Coronary artery (tissue), 2 donors: ENCODE measurements around the gene LSM14B.

Source experiments
- DNase-seq: peaks from one replicate; pipeline ENCODE4 v3.0.0-alpha.2; 2017; ENCODE audit warnings: low spot score
- H3K27ac ChIP-seq, 2 donors: fragments of 200-600 bp; sonication (generic); one replicate each; pipeline ENCODE4 v1.5.1; 2016 to 2019
- H3K4me3 ChIP-seq: fragments of 200-600 bp; sonication (generic); 2 replicates; pipeline ENCODE4 v1.5.1; 2016; ENCODE audit warnings: mild to moderate bottlenecking, moderate library complexity
- TF ChIP-seq, protein P1 (sequence below): fragments of 200-600 bp; sonication (generic); IDR thresholded peaks from one replicate; pipeline ENCODE4 v1.5.1; 2019; ENCODE audit warnings: antibody characterized with exemption

Gene LSM14B

DNA sequence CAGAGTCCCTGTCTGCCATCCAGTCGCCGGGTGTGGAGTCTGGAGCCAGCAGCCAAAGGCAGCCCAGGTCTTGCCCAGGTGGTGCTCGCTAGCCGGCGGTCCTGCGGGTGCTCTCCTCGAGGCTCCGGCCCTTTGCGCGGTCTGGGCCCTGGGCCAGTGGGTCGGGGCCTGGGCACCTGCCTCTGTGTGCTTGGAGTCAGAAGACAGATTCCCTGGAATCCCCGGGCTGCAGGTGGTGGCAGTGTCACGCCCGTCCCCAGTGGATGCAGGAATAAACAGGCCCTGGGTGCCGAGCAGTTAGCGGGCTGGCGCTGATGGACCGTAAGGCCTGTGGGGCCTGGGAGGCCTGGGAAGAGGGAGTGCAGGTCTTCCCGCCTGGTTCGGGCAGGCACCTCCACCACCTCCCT is 26.6 kb downstream of the LSM14B start:
- Histone ChIP-seq H3K27ac (no peak overlapping the region), H3K4me3 (no peak overlapping the region)
- DNase-seq: no peak
- TF ChIP-seq, protein P1, sequence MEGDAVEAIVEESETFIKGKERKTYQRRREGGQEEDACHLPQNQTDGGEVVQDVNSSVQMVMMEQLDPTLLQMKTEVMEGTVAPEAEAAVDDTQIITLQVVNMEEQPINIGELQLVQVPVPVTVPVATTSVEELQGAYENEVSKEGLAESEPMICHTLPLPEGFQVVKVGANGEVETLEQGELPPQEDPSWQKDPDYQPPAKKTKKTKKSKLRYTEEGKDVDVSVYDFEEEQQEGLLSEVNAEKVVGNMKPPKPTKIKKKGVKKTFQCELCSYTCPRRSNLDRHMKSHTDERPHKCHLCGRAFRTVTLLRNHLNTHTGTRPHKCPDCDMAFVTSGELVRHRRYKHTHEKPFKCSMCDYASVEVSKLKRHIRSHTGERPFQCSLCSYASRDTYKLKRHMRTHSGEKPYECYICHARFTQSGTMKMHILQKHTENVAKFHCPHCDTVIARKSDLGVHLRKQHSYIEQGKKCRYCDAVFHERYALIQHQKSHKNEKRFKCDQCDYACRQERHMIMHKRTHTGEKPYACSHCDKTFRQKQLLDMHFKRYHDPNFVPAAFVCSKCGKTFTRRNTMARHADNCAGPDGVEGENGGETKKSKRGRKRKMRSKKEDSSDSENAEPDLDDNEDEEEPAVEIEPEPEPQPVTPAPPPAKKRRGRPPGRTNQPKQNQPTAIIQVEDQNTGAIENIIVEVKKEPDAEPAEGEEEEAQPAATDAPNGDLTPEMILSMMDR: no peak

DNA sequence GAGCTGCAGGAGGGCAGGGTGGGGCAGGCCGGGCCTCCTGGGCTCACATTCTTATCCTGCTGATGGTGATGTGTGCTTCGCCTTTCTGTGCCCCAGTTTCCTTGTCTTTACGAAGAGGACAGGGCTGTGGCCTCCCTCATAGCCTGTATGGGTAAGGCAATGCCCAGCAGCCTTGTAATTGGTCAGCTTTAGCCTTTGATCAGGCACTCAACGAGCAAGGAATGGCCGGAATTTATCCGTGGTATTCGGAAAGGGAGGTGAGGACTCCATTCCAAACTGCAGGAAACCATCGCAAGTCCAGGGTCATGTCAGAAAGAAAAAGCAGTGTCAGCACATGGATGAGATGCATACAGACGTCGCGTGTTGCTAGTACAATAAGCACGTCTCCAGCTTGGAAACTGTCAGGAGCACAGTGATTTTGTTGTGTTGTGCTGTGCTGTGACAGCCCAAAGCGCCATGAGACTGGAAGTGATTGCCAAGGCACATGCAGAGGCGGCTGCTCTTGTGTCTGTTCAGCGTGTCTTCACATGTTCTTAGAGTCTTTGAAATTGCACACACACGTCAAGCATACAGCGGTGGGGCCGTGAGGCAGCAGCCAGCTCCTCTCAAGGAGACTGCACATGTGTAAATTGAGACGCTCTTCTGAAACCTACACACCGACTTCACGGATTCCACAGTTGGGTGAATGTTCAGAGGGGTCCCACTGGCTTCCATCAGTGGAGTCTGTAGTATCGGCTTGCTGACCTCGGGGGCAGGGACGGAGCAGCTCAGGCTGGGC is 27.4 kb downstream of the LSM14B start:
- no peak overlapping the region for H3K27ac ChIP-seq
- no peak overlapping the region for H3K4me3 ChIP-seq
- DNase-seq: peak; percentile 61
- TF ChIP-seq, protein P1: no peak

DNA sequence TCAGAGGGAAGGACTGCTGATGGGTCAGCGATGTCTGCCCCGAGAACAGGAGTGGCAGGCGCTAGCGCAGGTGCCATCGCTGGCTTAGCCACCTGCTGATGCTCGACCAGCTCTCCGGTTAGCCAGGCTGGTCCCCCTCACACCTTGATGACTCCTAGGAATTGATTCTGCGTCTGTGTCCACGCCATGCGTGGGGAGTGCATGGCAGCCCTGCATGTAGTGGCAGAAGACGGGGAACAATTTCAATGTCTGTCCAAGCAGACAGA is 28.0 kb downstream of the LSM14B start:
- Histone ChIP-seq H3K4me3 (no peak overlapping the region), H3K27ac (no peak overlapping the region)
- DNase-seq: no peak
- TF ChIP-seq, protein P1: no peak

DNA sequence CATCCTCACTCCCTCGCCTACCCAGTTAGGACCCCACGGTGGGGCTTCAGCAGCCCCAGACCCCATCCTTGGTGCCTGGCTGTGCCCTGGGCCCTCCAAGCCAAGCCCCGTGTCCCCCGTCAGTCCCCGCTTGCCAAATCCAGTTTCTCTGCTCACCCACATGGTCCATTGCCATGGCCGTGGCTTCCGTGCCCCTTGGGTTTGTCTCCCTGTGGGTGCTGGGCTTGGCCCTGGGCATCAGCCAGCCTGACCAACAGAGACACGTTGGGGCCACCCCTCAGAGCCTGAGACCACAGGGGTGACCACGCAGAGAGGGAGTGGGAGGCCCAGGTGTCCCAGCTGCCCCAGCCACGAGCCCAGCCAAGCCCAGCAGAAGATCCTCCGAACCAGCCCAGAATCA is 28.9 kb downstream of the LSM14B start:
- DNase-seq: peak; percentile 58
- no peak overlapping the region for H3K27ac ChIP-seq
- no peak overlapping the region for H3K4me3 ChIP-seq
- TF ChIP-seq, protein P1: no peak

- DNase-seq: no peak
These were observed 29.6 kb downstream of the LSM14B start for GRCh38 chr20:62151835-62152364.

DNA sequence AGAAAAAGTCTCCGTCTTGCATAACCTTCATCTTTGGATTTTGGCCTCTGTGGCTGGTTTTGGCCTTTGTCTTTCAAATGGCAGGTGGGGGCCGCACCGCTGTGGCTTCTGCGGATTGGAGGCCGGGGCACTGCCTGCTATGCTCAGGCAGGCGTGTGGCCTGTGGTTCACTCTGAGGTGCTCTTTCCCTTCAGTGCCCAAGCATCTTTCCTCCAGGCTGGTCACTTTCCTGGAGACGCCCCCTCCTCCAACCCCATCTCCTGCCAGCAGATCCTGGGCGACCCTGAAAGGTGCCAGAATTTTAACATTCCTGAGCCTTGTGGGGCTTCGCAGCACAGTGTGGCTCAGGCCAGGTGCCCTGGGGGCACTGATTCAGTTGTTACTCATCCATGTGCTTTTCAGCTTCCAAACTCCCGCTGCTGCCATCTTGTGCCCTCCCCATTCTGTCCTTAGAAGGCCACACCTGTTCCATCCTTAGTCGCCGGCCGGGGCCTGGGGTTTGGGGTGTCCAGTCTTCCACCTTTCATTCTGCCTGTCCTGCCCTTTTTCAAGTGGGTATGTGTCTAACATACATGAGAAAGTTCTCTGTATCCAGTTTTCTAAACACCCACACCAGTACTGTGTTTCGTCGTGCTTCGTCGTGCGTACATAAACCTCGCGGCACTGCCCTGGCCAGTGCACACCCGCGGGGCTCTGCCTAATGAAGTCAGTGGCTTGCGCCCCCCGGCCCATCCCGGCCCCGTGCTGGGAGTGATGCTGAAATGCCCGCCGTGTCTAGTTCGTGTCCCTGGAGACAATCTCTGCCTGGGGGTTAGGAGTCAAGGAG is 33.4 kb downstream of the LSM14B start:
- Histone ChIP-seq H3K4me3 (no peak overlapping the region), H3K27ac (no peak overlapping the region)
- no peak for DNase-seq
- TF ChIP-seq, protein P1: no peak

More at GRCh38 chr20:62151835-62152364, 29.6 kb downstream of the LSM14B start:
- no peak overlapping the region for H3K4me3 ChIP-seq
- no peak overlapping the region for H3K27ac ChIP-seq
- TF ChIP-seq, protein P1: no peak

GRCh38 chr20:62156254-62156556 is 33.9 kb downstream of the LSM14B start:
- no peak overlapping the region for H3K27ac ChIP-seq
- no peak overlapping the region for H3K4me3 ChIP-seq
- DNase-seq: no peak
- TF ChIP-seq, protein P1: no peak
